ENCODE data around the gene SGPP1. TPM values are rescaled to one million over a fixed set of nuclear protein-coding genes. Genes with fewer than 3 reads are reported as not detected.

SGPP1 gene
- total and polyA plus RNA-seq, 7 experiments from 2014 or later, result 11.5 to 17.7 (median 15.5) TPM

GRCh38 chr14:63644741-63645140 lies 83.1 kb downstream of the SGPP1 start:
- ChIA-PET CTCF (interaction anchor here (0.6 to 1.6 kb wide), 4 partner anchors 9 to 1270 kb away, joined by 3 to 4 read pairs (median 3); partner anchors contain the start of gene CHURC1), POLR2A (interaction anchor here (0.9 to 1.9 kb wide), 3 partner anchors 18 to 102 kb away, joined by 3 to 6 read pairs (median 4); partner anchors contain the start of gene PPP2R5E)
- H3K4me3 ChIP-seq (ENCODE audit: low read length), result no peak overlapping the region
- peaks cover 0 to 27% (median 12%) of the 10 kb centered on the region in 5 donors for H3K36me3 Mint-ChIP-seq
- H3K4me1 ChIP-seq (ENCODE audit: control insufficient read depth in 2 of 2, insufficient read depth in 2 of 2, low read length in 2 of 2), result peaks cover 16 to 35% of the 10 kb centered on the region in 2 donors
- intact Hi-C loops (cut with micrococcal nuclease), result loop anchor here (5.0 kb wide), 7 partner anchors 167 to 1458 kb away; partner anchors contain the start of genes CHURC1 (in 1 of the 2), HSPA2 (in 1 of the 2), MAX (in 1 of the 2) and MTHFD1 (in 1 of the 2)
- H3K27ac Mint-ChIP-seq, result peak overlapping the region in 7 of 9 donors; percentile 14 to 89 (median 68)
- no peaks in the 10 kb centered on the region for H3K9me3 ChIP-seq (ENCODE audit: control insufficient read depth in 2 of 3, low read length in 3 of 3)
- DNase-seq, result no peak
- H3K27me3 ChIP-seq (ENCODE audit: control insufficient read depth in 2 of 2, insufficient read depth in 2 of 2, low read length in 2 of 2), result no peaks in the 10 kb centered on the region
- no peaks in the 10 kb centered on the region for H3K27me3 Mint-ChIP-seq
- peaks cover 14 to 59% (median 35%) of the 10 kb centered on the region in 7 donors for H3K4me1 Mint-ChIP-seq
- peak overlapping the region in 2 of 10 donors; percentile 10 to 29 for H3K4me3 Mint-ChIP-seq
- peaks cover 0 to 5% (median 0%) of the 10 kb centered on the region in 11 donors for H3K9me3 Mint-ChIP-seq
- no peak for ATAC-seq
- H3K27ac ChIP-seq (ENCODE audit: low read depth, low read length), result no peak overlapping the region
- H3K36me3 ChIP-seq (ENCODE audit: control insufficient read depth in 2 of 3, insufficient read depth in 3 of 3, low read length in 3 of 3), result no peaks in the 10 kb centered on the region

- H3K4me3 Mint-ChIP-seq, result peak overlapping the region; percentile 84 to 98 (median 91)
- Histone ChIP-seq H3K4me1 (ENCODE audit: control insufficient read depth in 2 of 2, insufficient read depth in 2 of 2, low read length in 2 of 2) (peaks cover 17 to 31% of the 10 kb centered on the region in 2 donors), H3K27me3 (ENCODE audit: control insufficient read depth in 2 of 2, insufficient read depth in 2 of 2, low read length in 2 of 2) (no peaks in the 10 kb centered on the region), H3K9me3 (ENCODE audit: control insufficient read depth in 2 of 3, low read length in 3 of 3) (no peaks in the 10 kb centered on the region), H3K27ac (ENCODE audit: low read depth, low read length) (peak overlapping the region; percentile 95), H3K36me3 (ENCODE audit: control insufficient read depth in 2 of 3, insufficient read depth in 3 of 3, low read length in 3 of 3) (no peaks in the 10 kb centered on the region), H3K4me3 (ENCODE audit: low read length) (peak overlapping the region; percentile 75)
- peaks cover 22 to 63% (median 46%) of the 10 kb centered on the region in 7 donors for H3K4me1 Mint-ChIP-seq
- no peaks in the 10 kb centered on the region for H3K27me3 Mint-ChIP-seq
- ATAC-seq (no peak), DNase-seq (no peak)
- POLR2A ChIA-PET, result interaction anchor here (0.6 to 4.0 kb wide), 17 partner anchors 9 to 1272 kb away, joined by 3 to 127 read pairs (median 7); partner anchors contain the start of genes PPP2R5E, SGPP1 and ZBTB1
- H3K36me3 Mint-ChIP-seq, result peaks cover 0 to 32% (median 15%) of the 10 kb centered on the region in 5 donors
- peaks cover 0 to 2% (median 0%) of the 10 kb centered on the region in 11 donors for H3K9me3 Mint-ChIP-seq
- CTCF ChIA-PET, result interaction anchor here (1.4 kb wide), 1 partner anchor 85 kb away, joined by 4 read pairs; the partner anchor contains the start of gene SGPP1
- H3K27ac Mint-ChIP-seq, result peak overlapping the region; percentile 88 to 100 (median 97)
- intact Hi-C loops (cut with micrococcal nuclease), result loop anchor here (1.0 to 5.0 kb wide), 18 partner anchors 7 to 1460 kb away; partner anchors contain the start of genes MAX (in 2 of the 2), PPP2R5E (in 2 of the 2), SGPP1 (in 2 of the 2) and CHURC1 (in 1 of the 2)
Measured at GRCh38 chr14:63642656-63643382, 85.0 kb downstream of the SGPP1 start.

- ATAC-seq, result peak; percentile 75
- no peaks in the 10 kb centered on the region for H3K9me3 ChIP-seq (ENCODE audit: control insufficient read depth in 2 of 3, low read length in 3 of 3)
- H3K4me1 ChIP-seq (ENCODE audit: control insufficient read depth in 2 of 2, insufficient read depth in 2 of 2, low read length in 2 of 2), result peaks cover 17 to 28% of the 10 kb centered on the region in 2 donors
- peak overlapping the region; percentile 75 for H3K4me3 ChIP-seq (ENCODE audit: low read length)
- H3K27ac ChIP-seq (ENCODE audit: low read depth, low read length), result peak overlapping the region; percentile 95
- H3K36me3 ChIP-seq (ENCODE audit: control insufficient read depth in 2 of 3, insufficient read depth in 3 of 3, low read length in 3 of 3), result no peaks in the 10 kb centered on the region
- POLR2A ChIA-PET, result interaction anchor here (0.6 to 4.0 kb wide), 20 partner anchors 9 to 862 kb away, joined by 3 to 127 read pairs (median 6); partner anchors contain the start of genes PPP2R5E, SGPP1 and ZBTB1
- peak overlapping the region; percentile 84 to 98 (median 91) for H3K4me3 Mint-ChIP-seq
- H3K4me1 Mint-ChIP-seq, result peaks cover 23 to 63% (median 46%) of the 10 kb centered on the region in 7 donors
- peak in 8 of 9 donors; percentile 46 to 95 (median 92) for DNase-seq
- no peaks in the 10 kb centered on the region for H3K27me3 ChIP-seq (ENCODE audit: control insufficient read depth in 2 of 2, insufficient read depth in 2 of 2, low read length in 2 of 2)
- H3K9me3 Mint-ChIP-seq, result peaks cover 0 to 1% (median 0%) of the 10 kb centered on the region in 11 donors
- peak overlapping the region; percentile 88 to 100 (median 97) for H3K27ac Mint-ChIP-seq
- H3K27me3 Mint-ChIP-seq, result no peaks in the 10 kb centered on the region
- H3K36me3 Mint-ChIP-seq, result peaks cover 0 to 30% (median 13%) of the 10 kb centered on the region in 5 donors
- intact Hi-C loops (cut with micrococcal nuclease), result loop anchor here (1.0 to 5.0 kb wide), 18 partner anchors 8 to 1461 kb away; partner anchors contain the start of genes MAX (in 2 of the 2), PPP2R5E (in 2 of the 2), SGPP1 (in 2 of the 2) and CHURC1 (in 1 of the 2)
- CTCF ChIA-PET, result interaction anchor here (1.2 to 1.4 kb wide), 2 partner anchors 8 to 85 kb away, joined by 4 to 6 read pairs; partner anchors contain the start of gene SGPP1
Measured at GRCh38 chr14:63642229-63642611, 85.6 kb downstream of the SGPP1 start.

GRCh38 chr14:63641473-63642228 lies 86.2 kb downstream of the SGPP1 start, which contains the start of gene WDR89:
WDR89 (minus strand) TSS chr14:63641871; CDS start chr14:63599942, 41,929 bp downstream.
- Mint-ChIP-seq H3K4me3 (peak within 1 kb of the TSS; percentile 84 to 98 (median 91)), H3K36me3 (peaks cover 5 to 36% (median 18%) of the 10 kb centered on the region in 5 donors), H3K4me1 (peaks cover 24 to 63% (median 46%) of the 10 kb centered on the region in 7 donors), H3K27ac (peak within 1 kb of the TSS; percentile 88 to 100 (median 97)), H3K27me3 (no peaks in the 10 kb centered on the region), H3K9me3 (peaks cover 0 to 5% (median 1%) of the 10 kb centered on the region in 11 donors)
- Histone ChIP-seq H3K27me3 (ENCODE audit: control insufficient read depth in 2 of 2, insufficient read depth in 2 of 2, low read length in 2 of 2) (no peaks in the 10 kb centered on the region), H3K4me3 (ENCODE audit: low read length) (peak within 1 kb of the TSS; percentile 76), H3K27ac (ENCODE audit: low read depth, low read length) (peak within 1 kb of the TSS; percentile 95), H3K36me3 (ENCODE audit: control insufficient read depth in 2 of 3, insufficient read depth in 3 of 3, low read length in 3 of 3) (no peaks in the 10 kb centered on the region), H3K9me3 (ENCODE audit: control insufficient read depth in 2 of 3, low read length in 3 of 3) (no peaks in the 10 kb centered on the region), H3K4me1 (ENCODE audit: control insufficient read depth in 2 of 2, insufficient read depth in 2 of 2, low read length in 2 of 2) (peaks cover 17 to 28% of the 10 kb centered on the region in 2 donors)
- CTCF ChIA-PET, result interaction anchor here (0.6 to 1.5 kb wide), 4 partner anchors 8 to 114 kb away, joined by 4 to 8 read pairs (median 6); partner anchors contain the start of gene SGPP1
- DNase-seq (peak; percentile 84 to 99 (median 97)), ATAC-seq (peak; percentile 92)
- intact Hi-C loops (cut with micrococcal nuclease), result loop anchor here (1.0 to 5.0 kb wide), 20 partner anchors 8 to 1461 kb away; partner anchors contain the start of genes MAX (in 2 of the 2), PPP2R5E (in 2 of the 2), SGPP1 (in 2 of the 2) and ZBTB25 (in 2 of the 2)
- POLR2A ChIA-PET, result interaction anchor here (0.6 to 4.0 kb wide), 27 partner anchors 8 to 863 kb away, joined by 3 to 127 read pairs (median 4); partner anchors contain the start of genes PPP2R5E, SGPP1 and ZBTB1

GRCh38 chr14:63638493-63638892 lies 89.4 kb downstream of the SGPP1 start:
- Mint-ChIP-seq H3K9me3 (peaks cover 8 to 22% (median 15%) of the 10 kb centered on the region in 11 donors), H3K4me3 (peak overlapping the region; percentile 8 to 84 (median 58)), H3K27me3 (no peaks in the 10 kb centered on the region), H3K4me1 (peaks cover 33 to 71% (median 57%) of the 10 kb centered on the region in 7 donors), H3K36me3 (peaks cover 12 to 51% (median 31%) of the 10 kb centered on the region in 5 donors), H3K27ac (peak overlapping the region in 8 of 9 donors; percentile 29 to 87 (median 46))
- CTCF ChIA-PET, result interaction anchor here (0.6 to 1.3 kb wide), 3 partner anchors 105 to 250 kb away, joined by 3 to 6 read pairs (median 5); no protein-coding TSS in a partner anchor
- ATAC-seq (no peak), DNase-seq (no peak)
- H3K4me1 ChIP-seq (ENCODE audit: control insufficient read depth in 2 of 2, insufficient read depth in 2 of 2, low read length in 2 of 2), result peaks cover 17 to 29% of the 10 kb centered on the region in 2 donors
- H3K36me3 ChIP-seq (ENCODE audit: control insufficient read depth in 2 of 3, insufficient read depth in 3 of 3, low read length in 3 of 3), result no peaks in the 10 kb centered on the region
- intact Hi-C loops (cut with micrococcal nuclease), result loop anchor here in 1 of 2 donors (10.0 kb wide), 1 partner anchor 656 kb away; the partner anchor contains the start of gene ESR2
- no peaks in the 10 kb centered on the region for H3K9me3 ChIP-seq (ENCODE audit: control insufficient read depth in 2 of 3, low read length in 3 of 3)
- H3K27me3 ChIP-seq (ENCODE audit: control insufficient read depth in 2 of 2, insufficient read depth in 2 of 2, low read length in 2 of 2), result no peaks in the 10 kb centered on the region
- no peak overlapping the region for H3K4me3 ChIP-seq (ENCODE audit: low read length)
- POLR2A ChIA-PET, result interaction anchor here (1.0 to 2.5 kb wide), 2 partner anchors 12 to 24 kb away, joined by 3 to 24 read pairs; no protein-coding TSS in a partner anchor
- no peak overlapping the region for H3K27ac ChIP-seq (ENCODE audit: low read depth, low read length)

All from naive thymus-derived CD4-positive, alpha-beta T cell (primary cell).